Measurements from ENCODE around the gene ZBTB40.

ZBTB40 gene

GRCh38 chr1:22545141-22545540 is 93.5 kb downstream of the ZBTB40 start:
- DNase-seq (ENCODE audit: low read depth): no peak
- TF ChIP-seq CTCF (IDR thresholded peaks at IDR 0.05; ENCODE audit: low read depth, low read length, missing control alignments): no peak
- H3K4me3 ChIP-seq (ENCODE audit: low read depth, low read length): no peak overlapping the region
- in situ Hi-C loops (cut with HindIII; ENCODE audit: low sequenced_read_pairs): no loop called here

GRCh38 chr1:22547186-22547817 is 95.7 kb downstream of the ZBTB40 start:
- no peak overlapping the region for H3K4me3 ChIP-seq (ENCODE audit: low read depth, low read length)
- in situ Hi-C loops (cut with HindIII; ENCODE audit: low sequenced_read_pairs): no loop called here
- no peak for DNase-seq (ENCODE audit: low read depth)
- no peak for TF ChIP-seq CTCF (IDR thresholded peaks at IDR 0.05; ENCODE audit: low read depth, low read length, missing control alignments)

GRCh38 chr1:22547818-22548462 is 96.3 kb downstream of the ZBTB40 start:
- in situ Hi-C loops (cut with HindIII; ENCODE audit: low sequenced_read_pairs): no loop called here
- H3K4me3 ChIP-seq (ENCODE audit: low read depth, low read length): no peak overlapping the region
- no peak for TF ChIP-seq CTCF (IDR thresholded peaks at IDR 0.05; ENCODE audit: low read depth, low read length, missing control alignments)

GRCh38 chr1:22550021-22550420 is 98.4 kb downstream of the ZBTB40 start:
- no peak overlapping the region for H3K4me3 ChIP-seq (ENCODE audit: low read depth, low read length)
- in situ Hi-C loops (cut with HindIII; ENCODE audit: low sequenced_read_pairs): no loop called here
- TF ChIP-seq CTCF (IDR thresholded peaks at IDR 0.05; ENCODE audit: low read depth, low read length, missing control alignments): no peak
- no peak for DNase-seq (ENCODE audit: low read depth)

More at GRCh38 chr1:22547818-22548462, 96.3 kb downstream of the ZBTB40 start:
- DNase-seq (ENCODE audit: low read depth): no peak

GRCh38 chr1:22551591-22551990 is 99.9 kb downstream of the ZBTB40 start:
- TF ChIP-seq CTCF (IDR thresholded peaks at IDR 0.05; ENCODE audit: low read depth, low read length, missing control alignments): no peak
- in situ Hi-C loops (cut with HindIII; ENCODE audit: low sequenced_read_pairs): no loop called here
- H3K4me3 ChIP-seq (ENCODE audit: low read depth, low read length): no peak overlapping the region
- DNase-seq (ENCODE audit: low read depth): no peak

GRCh38 chr1:22552021-22552420 is 100.4 kb downstream of the ZBTB40 start:
- in situ Hi-C loops (cut with HindIII; ENCODE audit: low sequenced_read_pairs): no loop called here
- H3K4me3 ChIP-seq (ENCODE audit: low read depth, low read length): no peak overlapping the region
- TF ChIP-seq CTCF (IDR thresholded peaks at IDR 0.05; ENCODE audit: low read depth, low read length, missing control alignments): no peak
- DNase-seq (ENCODE audit: low read depth): no peak
